ENCODE results near the gene GMPS. TPM values are rescaled to one million over a fixed set of nuclear protein-coding genes. Genes with fewer than 3 reads are reported as not detected.

GMPS gene
- total and polyA plus RNA-seq, 2 of the 4 experiments (the other 2 are of a cell fraction), result 33.9 to 52.5 TPM

DNA sequence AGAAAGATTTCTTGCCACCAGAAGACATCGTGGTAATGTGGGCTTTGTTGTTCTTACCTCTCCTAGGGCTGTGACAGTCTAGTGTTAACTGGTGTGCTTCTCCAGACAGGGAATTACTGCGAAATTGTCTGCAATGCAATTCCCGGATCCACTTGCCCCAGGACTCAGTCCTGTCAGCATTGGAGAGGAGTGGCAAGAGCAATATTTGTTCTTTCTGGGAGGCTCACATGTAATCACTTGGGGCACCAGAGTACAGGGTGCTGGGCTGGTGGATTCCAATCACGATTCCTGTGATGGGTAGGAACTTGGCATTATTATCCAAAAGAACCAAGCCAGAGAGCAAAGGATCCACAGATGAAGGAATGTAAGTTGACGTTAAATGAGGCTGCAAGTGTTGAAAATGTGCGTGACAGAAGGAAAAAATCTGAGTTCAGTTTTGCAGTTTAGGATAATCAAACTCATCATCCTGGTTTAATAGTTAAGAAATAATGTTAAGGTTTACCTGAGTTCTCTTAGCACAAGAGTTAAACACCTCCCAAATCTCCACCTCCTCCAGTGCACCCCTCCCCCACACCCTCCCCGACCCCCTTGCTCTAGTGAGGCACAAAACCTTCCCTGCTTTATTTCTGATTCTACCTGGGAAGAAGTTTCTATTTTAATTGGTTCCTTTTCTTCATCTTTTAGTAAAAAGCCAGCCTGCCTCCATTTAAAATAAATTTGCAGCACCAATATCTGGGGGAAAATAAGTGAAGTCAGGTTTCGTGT, 79.2 kb downstream of the GMPS start:
- DNase-seq, result no peak
- no peak for ATAC-seq (ENCODE audit: low read depth)
- no peak for TF ChIP-seq RAD21 (IDR thresholded peaks at IDR 0.05; ENCODE audit: low read length)
- no peak for TF ChIP-seq FOS (IDR thresholded peaks at IDR 0.05; ENCODE audit: low read depth, low read length)
- TF ChIP-seq SMC3 (IDR thresholded peaks at IDR 0.05; ENCODE audit: low read depth, low read length), result no peak
- TF ChIP-seq MXI1 (IDR thresholded peaks at IDR 0.05; ENCODE audit: borderline replicate concordance, low read depth, low read length), result no peak
- no peak for TF ChIP-seq CEBPB (IDR thresholded peaks at IDR 0.05; ENCODE audit: low read depth, low read length)
- no peak for TF ChIP-seq POLR2A (IDR thresholded peaks at IDR 0.05; ENCODE audit: low read depth, low read length)
- TF ChIP-seq, protein P1, sequence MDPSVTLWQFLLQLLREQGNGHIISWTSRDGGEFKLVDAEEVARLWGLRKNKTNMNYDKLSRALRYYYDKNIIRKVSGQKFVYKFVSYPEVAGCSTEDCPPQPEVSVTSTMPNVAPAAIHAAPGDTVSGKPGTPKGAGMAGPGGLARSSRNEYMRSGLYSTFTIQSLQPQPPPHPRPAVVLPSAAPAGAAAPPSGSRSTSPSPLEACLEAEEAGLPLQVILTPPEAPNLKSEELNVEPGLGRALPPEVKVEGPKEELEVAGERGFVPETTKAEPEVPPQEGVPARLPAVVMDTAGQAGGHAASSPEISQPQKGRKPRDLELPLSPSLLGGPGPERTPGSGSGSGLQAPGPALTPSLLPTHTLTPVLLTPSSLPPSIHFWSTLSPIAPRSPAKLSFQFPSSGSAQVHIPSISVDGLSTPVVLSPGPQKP (IDR thresholded peaks at IDR 0.05; ENCODE audit: borderline replicate concordance, low read depth, low read length), result no peak
- intact Hi-C loops (cut with micrococcal nuclease) (no loop called here), in situ Hi-C loops (cut with MboI; ENCODE audit: low sequenced_read_pairs) (no loop called here), dilution Hi-C loops (cut with HindIII; ENCODE audit: low sequenced_read_pairs, unreplicated experiment) (no loop called here)
- peaks cover 0 to 5% of the 10 kb centered on the region in 2 experiments; a peak in 1 of 4 replicates for H3K79me1 ChIP-seq (ENCODE audit: low read depth in 1 of 2, low read length in 2 of 2)
- H2BK15ac ChIP-seq (ENCODE audit: low read depth, low read length), result no peak overlapping the region
- peaks cover 12% of the 10 kb centered on the region for H3K9me1 ChIP-seq (ENCODE audit: insufficient read depth, low read length)
- no peak overlapping the region for H2AK5ac ChIP-seq (ENCODE audit: low read depth, low read length)
- H2AFZ ChIP-seq (replicated peaks; ENCODE audit: low read length, poor library complexity), result no peak overlapping the region
- no peaks in the 10 kb centered on the region for H3K36me3 ChIP-seq (ENCODE audit: control insufficient read depth, insufficient read depth, low read length)
- no peak overlapping the region for H3K9ac ChIP-seq (ENCODE audit: low read depth, low read length)
- no peak overlapping the region for H2AK9ac ChIP-seq (replicated peaks; ENCODE audit: low read depth, low read length, poor library complexity)
- H3K27me3 ChIP-seq (ENCODE audit: control insufficient read depth, insufficient read depth, low read length), result no peaks in the 10 kb centered on the region
- 80% methylated on average over 1 of the region's 8 CpGs; no CpG with 5 or more reads in 1 of the 2 experiments for WGBS, 2 experiments (ENCODE audit: extremely low coverage in 2 of 2, insufficient read length in 1 of 2)
- no peak overlapping the region for H3K27ac ChIP-seq (ENCODE audit: insufficient read depth, low read length)
- no peaks in the 10 kb centered on the region for H4K20me1 ChIP-seq (ENCODE audit: insufficient read depth, low read length)
- CTCF ChIA-PET, result no interaction called here
- no TSS peak for BruUV-seq (replicated peaks)
- peaks cover 3% of the 10 kb centered on the region; the same call in 1 of the 2 replicates for H3K4me1 ChIP-seq (ENCODE audit: control insufficient read depth, insufficient read depth, low read length)
- H3K4ac ChIP-seq (ENCODE audit: low read depth, low read length), result no peak overlapping the region; the same call in 1 of the 2 replicates
- H2BK20ac ChIP-seq (ENCODE audit: low read depth, low read length), result no peak overlapping the region
- POLR2A ChIA-PET (ENCODE audit: unreplicated experiment), result no interaction called here
- H4K91ac ChIP-seq (ENCODE audit: insufficient read depth, low read depth, low read length), result no peak overlapping the region
- H4K8ac ChIP-seq (ENCODE audit: low read depth in 2 of 2, low read length in 2 of 2), result no peak overlapping the region
- no peak overlapping the region for H2BK5ac ChIP-seq (ENCODE audit: low read depth, low read length, poor library complexity, severe bottlenecking)
- H3K23ac ChIP-seq (ENCODE audit: low read depth, low read length), result no peak overlapping the region
- no peak overlapping the region for H3K56ac ChIP-seq (ENCODE audit: extremely low read depth, insufficient read depth, low read length)
- H3K4me3 ChIP-seq (ENCODE audit: insufficient read depth, low read depth, low read length), result no peak overlapping the region
- no peak overlapping the region for H4K5ac ChIP-seq (ENCODE audit: low read depth, low read length)
- H3K4me2 ChIP-seq (ENCODE audit: low read depth, low read length), result no peak overlapping the region
- no peak overlapping the region for H3K14ac ChIP-seq (replicated peaks; ENCODE audit: low read depth, low read length)
- H3K18ac ChIP-seq (ENCODE audit: low read depth, low read length), result no peak overlapping the region
- H3K9me3 ChIP-seq (ENCODE audit: control insufficient read depth, insufficient read depth, low read length), result no peaks in the 10 kb centered on the region
- no peak overlapping the region for H2BK120ac ChIP-seq (ENCODE audit: low read depth, low read length)
